T-helper 1 cell treated with Interleukin-12 subunit alpha and Interleukin-12 subunit beta and Interleukin-4 antibody, amounts not matched to agents 30 μg/mL and 1 μg/mL, for 36 hours (primary cell): ENCODE results near the gene TERF2IP.

Experiments used
- H3K27ac Mint-ChIP-seq: one replicate; pipeline ENCODE4 v1.8.0; 2021; ENCODE audit warnings: mild to moderate bottlenecking, mixed read lengths
- H3K27me3 Mint-ChIP-seq: one replicate; pipeline ENCODE4 v1.8.0; 2021; ENCODE audit warnings: low read depth, mixed read lengths
- H3K36me3 Mint-ChIP-seq: one replicate; pipeline ENCODE4 v1.8.0; 2021; ENCODE audit warnings: low read depth, mixed read lengths
- H3K4me1 Mint-ChIP-seq: one replicate; pipeline ENCODE4 v1.8.0; 2021; ENCODE audit warnings: low read depth, mixed read lengths
- H3K4me3 Mint-ChIP-seq: one replicate; pipeline ENCODE4 v1.8.0; 2021; ENCODE audit warnings: mild to moderate bottlenecking, moderate library complexity, mixed read lengths
- H3K9me3 Mint-ChIP-seq: one replicate; pipeline ENCODE4 v1.8.0; 2021; ENCODE audit warnings: mixed read lengths

The TERF2IP gene

DNA sequence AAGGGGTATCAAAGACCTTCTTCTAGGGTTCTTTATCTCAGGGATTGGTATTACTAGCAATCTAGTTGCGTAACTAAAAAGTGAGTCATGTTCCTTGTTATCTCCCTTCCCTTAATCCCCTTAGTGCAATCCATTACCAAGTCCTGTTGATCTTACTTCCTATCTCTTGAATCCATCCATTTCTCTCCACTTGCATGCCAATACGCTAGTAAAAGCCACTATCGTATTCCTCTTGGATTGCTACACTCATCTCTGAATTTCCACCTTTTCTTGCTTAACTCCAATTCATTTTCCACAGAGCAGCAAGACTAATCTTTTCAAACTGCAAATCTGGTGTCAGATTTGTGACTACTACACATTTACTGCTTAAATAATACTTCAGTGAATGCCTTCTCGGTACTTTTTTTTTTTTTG is 22.6 kb upstream of the TERF2IP start:
- peak overlapping the region; percentile 63 for H3K27ac Mint-ChIP-seq
- peaks cover 47% of the 10 kb centered on the region for H3K4me1 Mint-ChIP-seq

DNA sequence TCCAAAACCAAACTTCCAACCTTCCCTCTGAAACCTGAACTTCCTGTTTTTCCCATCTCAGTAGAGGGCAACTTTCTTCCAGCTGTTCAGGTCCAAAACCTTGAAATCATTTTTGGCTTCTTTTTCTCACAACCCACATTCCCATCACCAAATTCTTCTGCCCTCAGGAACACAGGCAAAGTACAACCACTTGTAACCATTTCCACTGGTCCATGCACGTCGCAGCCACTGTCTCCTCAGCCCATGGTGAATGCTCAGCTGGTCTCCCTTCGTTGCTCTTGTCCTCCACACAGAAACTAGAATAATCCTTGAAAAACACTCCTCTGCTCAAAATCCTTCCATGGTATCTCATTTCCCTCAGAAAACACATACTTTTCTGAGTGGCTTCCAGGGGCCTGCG is 20.8 kb upstream of the TERF2IP start:
- H3K27me3 Mint-ChIP-seq = no peaks in the 10 kb centered on the region
- no peaks in the 10 kb centered on the region for H3K9me3 Mint-ChIP-seq
- no peak overlapping the region for H3K4me3 Mint-ChIP-seq
- peaks cover 54% of the 10 kb centered on the region for H3K36me3 Mint-ChIP-seq
- peaks cover 36% of the 10 kb centered on the region for H3K4me1 Mint-ChIP-seq
- H3K27ac Mint-ChIP-seq = peak overlapping the region; percentile 26

More for the DNA sequence above, 22.6 kb upstream of the TERF2IP start:
- H3K36me3 Mint-ChIP-seq = peaks cover 51% of the 10 kb centered on the region
- no peaks in the 10 kb centered on the region for H3K9me3 Mint-ChIP-seq
- H3K4me3 Mint-ChIP-seq = peak overlapping the region; percentile 5
- H3K27me3 Mint-ChIP-seq = no peaks in the 10 kb centered on the region

DNA sequence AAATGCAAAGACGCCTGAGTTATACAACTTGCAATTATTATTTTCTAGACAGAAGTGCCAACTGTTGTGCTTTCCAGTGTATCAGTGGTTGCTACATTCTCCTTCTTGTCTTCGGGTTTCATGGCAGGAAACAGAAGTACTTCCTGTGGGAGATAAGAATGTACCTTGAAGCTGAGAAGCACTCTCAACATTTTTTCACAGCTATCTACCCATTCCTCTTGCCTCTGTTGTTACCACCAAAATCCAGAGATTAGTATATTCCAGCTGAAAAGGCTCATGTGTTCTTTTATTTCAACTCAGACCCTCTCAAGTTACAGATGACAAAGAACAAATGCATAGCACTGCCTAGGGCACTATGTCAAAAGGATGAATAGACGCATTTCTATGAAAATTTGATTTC is 19.7 kb upstream of the TERF2IP start:
- H3K9me3 Mint-ChIP-seq = no peaks in the 10 kb centered on the region
- H3K4me1 Mint-ChIP-seq = peaks cover 29% of the 10 kb centered on the region
- peaks cover 60% of the 10 kb centered on the region for H3K36me3 Mint-ChIP-seq
- H3K27me3 Mint-ChIP-seq = no peaks in the 10 kb centered on the region
- peak overlapping the region; percentile 76 for H3K27ac Mint-ChIP-seq
- peak overlapping the region; percentile 13 for H3K4me3 Mint-ChIP-seq

DNA sequence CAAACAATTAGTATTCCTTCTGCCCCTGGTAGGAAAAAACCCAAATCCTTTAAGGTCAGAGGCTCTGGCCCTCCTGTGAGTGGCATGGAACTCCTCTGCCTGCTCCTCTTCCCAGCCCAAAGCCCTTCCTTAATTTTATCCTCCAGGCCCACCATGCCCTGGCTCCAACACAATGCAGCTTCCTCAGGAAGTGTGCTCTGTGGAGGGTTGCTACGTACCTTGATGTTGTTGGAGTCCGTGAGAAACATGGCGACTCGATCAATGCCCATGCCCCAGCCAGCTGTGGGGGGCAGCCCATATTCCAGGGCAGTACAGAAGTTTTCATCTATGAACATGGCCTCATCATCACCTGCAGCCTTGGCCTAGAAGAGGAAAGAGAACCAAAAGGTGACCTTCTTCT is 19.2 kb upstream of the TERF2IP start:
- Mint-ChIP-seq H3K27ac (peak overlapping the region; percentile 76), H3K27me3 (no peaks in the 10 kb centered on the region), H3K4me1 (peaks cover 29% of the 10 kb centered on the region), H3K36me3 (peaks cover 64% of the 10 kb centered on the region), H3K4me3 (peak overlapping the region; percentile 13), H3K9me3 (no peaks in the 10 kb centered on the region)

DNA sequence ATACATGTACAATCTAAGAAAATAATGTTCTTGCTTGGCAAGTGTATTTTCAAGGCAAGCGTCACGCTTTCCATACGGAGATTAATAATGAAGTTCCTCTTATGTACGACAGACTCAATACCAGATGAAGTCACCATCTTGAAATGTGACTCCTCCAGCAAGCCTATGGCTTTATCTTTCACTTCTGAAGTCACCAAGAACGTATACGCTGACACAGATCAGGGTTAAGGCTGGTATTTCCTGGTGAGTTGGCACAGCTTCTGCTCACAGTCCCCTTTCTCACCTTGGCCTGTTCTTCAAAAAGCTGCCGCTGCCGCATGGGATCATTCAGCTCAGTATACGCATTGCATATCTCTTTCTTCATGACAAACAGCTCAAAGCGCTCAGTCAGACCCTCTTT is 18.4 kb upstream of the TERF2IP start:
- Mint-ChIP-seq H3K27ac (peak overlapping the region; percentile 58), H3K27me3 (no peaks in the 10 kb centered on the region), H3K4me3 (peak overlapping the region; percentile 11), H3K4me1 (peaks cover 32% of the 10 kb centered on the region), H3K36me3 (peaks cover 71% of the 10 kb centered on the region), H3K9me3 (no peaks in the 10 kb centered on the region)

DNA sequence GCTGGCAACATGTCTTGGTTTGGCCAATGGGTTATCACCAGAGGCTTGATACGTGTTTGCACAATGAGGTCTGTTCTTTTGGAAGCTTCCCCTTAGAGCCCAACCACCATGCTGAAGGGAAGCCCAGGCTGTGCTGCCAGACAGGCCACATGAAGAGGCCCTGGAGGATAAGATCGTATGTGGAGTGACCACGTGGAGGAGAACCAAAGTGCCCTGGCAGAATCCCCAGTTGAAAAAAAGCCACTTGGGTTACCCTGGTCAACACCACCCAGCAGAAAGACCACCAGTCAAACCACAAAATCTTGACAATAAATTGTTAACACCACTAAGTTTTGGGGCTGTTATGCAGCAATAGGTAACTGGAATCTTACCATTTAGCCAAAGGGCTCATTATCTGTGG is 17.5 kb upstream of the TERF2IP start:
- H3K27ac Mint-ChIP-seq = no peak overlapping the region
- H3K27me3 Mint-ChIP-seq = no peaks in the 10 kb centered on the region
- H3K4me3 Mint-ChIP-seq = no peak overlapping the region

DNA sequence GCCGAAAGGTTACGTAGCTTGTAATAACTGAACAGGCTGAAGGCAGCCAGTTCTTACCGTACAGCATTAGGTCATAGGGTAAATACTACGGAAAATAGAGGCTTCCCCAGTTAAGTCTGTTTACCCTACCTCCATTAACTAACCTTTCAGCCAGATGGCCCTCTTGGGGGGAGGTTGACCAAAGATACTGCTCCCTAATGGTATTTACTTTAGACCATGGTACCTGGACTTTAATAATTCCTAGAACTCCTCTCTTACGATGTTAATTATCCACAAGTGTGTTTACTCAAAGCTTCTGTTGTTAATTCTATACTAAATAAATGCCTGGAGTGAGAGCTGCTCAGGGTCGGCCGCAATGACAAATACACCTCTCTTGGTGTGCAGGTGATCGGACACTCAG is 14.7 kb upstream of the TERF2IP start:
- Mint-ChIP-seq H3K4me1 (peaks cover 21% of the 10 kb centered on the region), H3K27ac (no peak overlapping the region), H3K36me3 (peaks cover 71% of the 10 kb centered on the region), H3K27me3 (no peaks in the 10 kb centered on the region), H3K4me3 (no peak overlapping the region), H3K9me3 (no peaks in the 10 kb centered on the region)

More for the DNA sequence above, 17.5 kb upstream of the TERF2IP start:
- H3K36me3 Mint-ChIP-seq = peaks cover 71% of the 10 kb centered on the region
- H3K4me1 Mint-ChIP-seq = peaks cover 28% of the 10 kb centered on the region
- H3K9me3 Mint-ChIP-seq = no peaks in the 10 kb centered on the region

DNA sequence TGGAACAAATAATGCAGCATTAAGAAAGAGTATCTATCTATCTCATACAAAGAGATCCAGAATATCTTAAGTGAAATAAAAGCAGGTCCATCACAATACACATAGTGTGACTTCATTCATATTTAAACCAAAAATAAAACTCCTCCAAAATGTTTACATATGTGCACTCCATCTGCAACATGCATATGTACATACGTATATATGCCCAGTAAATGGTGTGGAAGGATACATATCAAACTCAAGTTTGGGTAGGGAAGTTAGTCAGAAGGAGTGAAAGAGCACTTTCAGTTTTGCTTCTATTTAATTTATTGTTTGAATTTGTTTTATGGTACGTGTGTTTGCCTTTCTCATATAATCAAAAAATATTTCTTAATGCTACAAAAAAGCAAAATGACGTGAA is 12.5 kb upstream of the TERF2IP start:
- H3K27ac Mint-ChIP-seq = no peak overlapping the region
- peaks cover 10% of the 10 kb centered on the region for H3K4me1 Mint-ChIP-seq
- no peaks in the 10 kb centered on the region for H3K27me3 Mint-ChIP-seq
- H3K4me3 Mint-ChIP-seq = no peak overlapping the region
- no peaks in the 10 kb centered on the region for H3K9me3 Mint-ChIP-seq
- peaks cover 65% of the 10 kb centered on the region for H3K36me3 Mint-ChIP-seq

DNA sequence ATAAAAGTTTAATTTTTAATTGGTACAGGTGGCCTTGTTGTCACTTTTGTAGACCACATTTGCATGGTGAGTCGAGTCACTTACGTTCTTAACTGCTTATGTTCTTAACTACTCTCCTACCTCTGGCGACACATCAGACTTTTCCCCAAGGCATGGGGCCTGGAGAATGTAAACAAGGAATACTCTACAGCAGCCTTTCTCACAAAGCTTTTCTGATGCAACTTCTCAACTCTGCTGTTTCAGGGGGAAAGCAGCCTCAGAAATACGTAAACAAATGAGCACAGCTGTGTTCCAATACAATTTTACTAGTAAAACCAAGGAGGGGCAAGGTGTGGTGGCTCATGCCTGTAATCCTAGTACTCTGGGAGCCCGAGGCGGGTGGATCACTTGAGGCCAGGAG is 7.0 kb upstream of the TERF2IP start:
- H3K36me3 Mint-ChIP-seq = peaks cover 59% of the 10 kb centered on the region
- H3K4me3 Mint-ChIP-seq = no peak overlapping the region
- H3K27ac Mint-ChIP-seq = no peak overlapping the region
- H3K27me3 Mint-ChIP-seq = no peaks in the 10 kb centered on the region
- H3K4me1 Mint-ChIP-seq = peaks cover 33% of the 10 kb centered on the region
- no peaks in the 10 kb centered on the region for H3K9me3 Mint-ChIP-seq

DNA sequence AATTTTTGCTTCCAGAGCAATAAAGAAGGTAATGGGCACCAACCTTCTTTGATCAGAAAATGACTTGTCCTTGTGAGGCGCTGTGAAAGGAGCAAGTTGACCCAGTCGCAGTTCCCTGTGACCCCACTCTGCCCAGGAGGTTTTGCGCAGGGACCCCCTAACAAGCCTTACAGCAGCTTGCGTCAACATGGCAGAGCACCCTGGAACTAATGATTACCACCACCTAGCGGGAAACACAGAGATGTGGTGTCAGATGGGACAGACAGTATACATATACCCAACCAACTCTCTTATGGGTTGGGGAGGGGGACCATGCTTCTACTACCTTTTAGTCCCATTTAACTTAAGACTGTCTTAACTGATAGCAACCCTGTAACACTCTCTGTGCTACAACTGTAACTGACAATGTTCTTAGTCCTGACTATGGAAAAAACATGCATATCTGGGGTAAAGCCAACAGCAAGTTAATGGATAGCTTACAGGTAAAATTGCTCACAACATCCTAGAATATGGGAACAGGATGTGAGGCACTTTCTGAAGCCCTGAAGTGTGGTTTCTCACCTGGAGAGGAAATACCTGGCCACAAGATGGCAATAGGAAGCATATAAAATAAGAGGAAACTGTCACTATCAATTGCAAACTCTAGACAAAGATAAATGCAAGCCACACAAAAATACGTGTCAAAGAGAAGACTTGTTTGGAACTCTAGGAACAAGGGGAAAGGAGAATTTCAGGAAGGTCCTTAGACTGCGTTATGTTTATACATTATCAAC is 3.1 kb upstream of the TERF2IP start:
- H3K27ac Mint-ChIP-seq = peak overlapping the region; percentile 76
- no peaks in the 10 kb centered on the region for H3K9me3 Mint-ChIP-seq
- peaks cover 39% of the 10 kb centered on the region for H3K4me1 Mint-ChIP-seq
- no peaks in the 10 kb centered on the region for H3K27me3 Mint-ChIP-seq
- H3K36me3 Mint-ChIP-seq = peaks cover 46% of the 10 kb centered on the region
- peak overlapping the region; percentile 76 for H3K4me3 Mint-ChIP-seq

DNA sequence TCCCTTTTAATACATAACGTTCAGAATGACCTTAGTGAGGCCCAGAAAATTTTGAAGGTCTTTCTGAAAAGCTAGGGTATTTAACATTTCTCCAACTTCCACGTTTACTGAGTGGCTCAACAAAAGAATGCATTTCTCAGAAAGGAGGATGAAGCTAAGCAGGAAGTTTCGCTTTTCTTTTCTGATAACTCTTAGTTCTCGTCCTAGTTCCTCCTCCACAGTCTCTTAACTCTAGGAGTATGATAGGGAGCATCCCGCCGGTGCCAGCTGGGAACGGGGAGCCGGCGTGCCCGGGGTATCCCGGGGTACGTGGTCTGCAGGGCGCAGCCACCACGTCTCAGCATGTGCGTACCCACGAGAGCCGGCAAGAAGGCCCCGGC is 471 bp upstream of the TERF2IP start:
- H3K36me3 Mint-ChIP-seq = peaks cover 36% of the 10 kb centered on the region
- no peaks in the 10 kb centered on the region for H3K27me3 Mint-ChIP-seq
- H3K9me3 Mint-ChIP-seq = no peaks in the 10 kb centered on the region
- H3K27ac Mint-ChIP-seq = peak overlapping the region; percentile 93
- H3K4me1 Mint-ChIP-seq = peaks cover 54% of the 10 kb centered on the region
- peak overlapping the region; percentile 92 for H3K4me3 Mint-ChIP-seq

DNA sequence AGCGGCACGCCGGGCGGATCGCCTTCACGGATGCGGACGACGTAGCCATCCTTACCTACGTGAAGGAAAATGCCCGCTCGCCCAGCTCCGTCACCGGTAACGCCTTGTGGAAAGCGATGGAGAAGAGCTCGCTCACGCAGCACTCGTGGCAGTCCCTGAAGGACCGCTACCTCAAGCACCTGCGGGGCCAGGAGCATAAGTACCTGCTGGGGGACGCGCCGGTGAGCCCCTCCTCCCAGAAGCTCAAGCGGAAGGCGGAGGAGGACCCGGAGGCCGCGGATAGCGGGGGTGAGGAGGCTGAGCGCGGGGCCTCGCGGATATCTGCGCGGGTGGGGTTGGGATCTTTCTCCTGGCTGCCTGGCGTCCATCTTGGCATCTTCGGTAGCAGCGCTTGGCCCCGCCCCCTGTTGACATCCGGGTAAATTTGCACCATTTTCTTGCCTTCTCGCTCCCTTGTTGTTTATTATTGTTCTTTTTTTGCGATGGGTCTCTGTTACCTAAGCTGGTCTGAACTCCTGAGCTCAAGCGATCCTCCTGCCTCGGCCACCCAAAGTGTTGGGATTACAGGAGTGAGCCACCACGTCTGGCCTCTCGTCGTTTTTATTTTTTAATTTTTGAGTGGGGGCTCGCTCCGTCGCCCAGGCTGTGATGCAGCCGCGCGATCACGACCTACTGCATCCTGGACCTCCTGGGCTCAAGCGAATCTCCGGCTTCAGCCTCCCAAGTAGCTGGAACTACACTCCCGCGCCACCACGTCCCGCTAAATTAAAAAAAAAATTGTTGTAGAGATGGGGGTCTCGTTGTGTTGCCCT is 898 bp downstream of the TERF2IP start:
- Mint-ChIP-seq H3K27ac (peak overlapping the region; percentile 90), H3K27me3 (no peaks in the 10 kb centered on the region), H3K36me3 (peaks cover 33% of the 10 kb centered on the region), H3K9me3 (no peaks in the 10 kb centered on the region), H3K4me1 (peaks cover 58% of the 10 kb centered on the region), H3K4me3 (peak overlapping the region; percentile 93)

DNA sequence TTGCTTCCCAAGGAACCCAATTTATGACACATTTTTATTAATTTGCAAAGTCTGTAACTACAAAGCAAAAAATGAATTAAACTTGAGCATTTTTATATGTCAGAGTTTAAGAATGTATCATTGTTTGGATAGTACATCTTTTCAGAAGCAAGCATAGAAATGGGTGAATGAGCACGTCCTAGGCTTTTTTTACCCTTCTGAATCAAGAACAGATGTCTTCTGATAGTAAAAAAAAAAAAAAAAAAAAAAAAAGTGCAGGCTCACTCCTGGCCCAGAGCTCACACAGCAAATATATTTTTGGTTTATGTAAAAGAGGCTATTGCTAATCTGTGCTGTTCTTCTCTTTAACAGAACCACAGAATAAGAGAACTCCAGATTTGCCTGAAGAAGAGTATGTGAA is 6.3 kb downstream of the TERF2IP start:
- no peaks in the 10 kb centered on the region for H3K27me3 Mint-ChIP-seq
- H3K36me3 Mint-ChIP-seq = peaks cover 51% of the 10 kb centered on the region
- no peak overlapping the region for H3K27ac Mint-ChIP-seq
- H3K4me1 Mint-ChIP-seq = peaks cover 46% of the 10 kb centered on the region
- no peaks in the 10 kb centered on the region for H3K9me3 Mint-ChIP-seq
- H3K4me3 Mint-ChIP-seq = no peak overlapping the region

DNA sequence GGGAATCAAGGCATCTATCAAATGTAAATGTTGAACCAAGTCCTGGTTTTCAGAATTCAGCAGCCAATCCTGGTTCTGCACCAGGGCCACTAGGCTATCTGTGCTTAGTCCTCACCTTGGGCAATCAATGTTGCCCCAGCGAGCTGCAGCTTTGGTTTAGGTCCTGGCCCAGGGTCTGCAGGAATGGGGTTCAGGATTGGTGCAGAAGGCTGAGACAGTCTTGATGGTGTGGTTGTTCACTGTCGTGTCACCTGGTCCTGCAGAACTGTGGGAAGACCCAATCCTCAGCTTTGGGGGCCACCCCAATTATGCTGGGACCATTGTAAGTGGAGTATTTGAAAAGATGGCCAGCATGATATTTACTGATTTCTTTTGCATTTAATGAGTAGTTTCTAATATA is 10.6 kb downstream of the TERF2IP start:
- Mint-ChIP-seq H3K27me3 (no peaks in the 10 kb centered on the region), H3K4me3 (no peak overlapping the region), H3K27ac (no peak overlapping the region), H3K9me3 (no peaks in the 10 kb centered on the region), H3K4me1 (peaks cover 17% of the 10 kb centered on the region), H3K36me3 (peaks cover 41% of the 10 kb centered on the region)

DNA sequence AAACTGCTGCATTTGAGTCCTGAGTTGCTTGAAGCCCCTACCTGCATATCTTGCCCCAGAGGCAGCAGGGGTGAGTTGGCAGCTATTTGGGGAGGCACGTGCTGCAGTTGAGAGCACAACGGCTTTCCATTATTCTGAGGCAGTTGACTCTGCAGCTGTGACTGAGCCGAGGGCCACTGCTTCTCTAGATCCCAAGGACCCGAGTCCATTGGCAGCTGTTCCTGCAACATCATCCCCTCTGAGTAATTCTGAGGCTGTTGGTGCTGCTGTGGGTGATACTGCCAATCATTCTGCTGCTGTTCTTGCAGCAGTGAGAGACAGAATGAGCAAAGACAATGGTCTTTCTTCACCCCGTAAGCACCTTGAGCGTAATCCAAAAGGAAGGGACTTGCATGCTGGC is 12.7 kb downstream of the TERF2IP start:
- Mint-ChIP-seq H3K27ac (no peak overlapping the region), H3K4me3 (no peak overlapping the region), H3K4me1 (peaks cover 8% of the 10 kb centered on the region), H3K27me3 (no peaks in the 10 kb centered on the region), H3K9me3 (no peaks in the 10 kb centered on the region), H3K36me3 (peaks cover 32% of the 10 kb centered on the region)
